SJCRH30 (cell line): ENCODE data around the gene DLG5. TPM values are rescaled to one million over a fixed set of nuclear protein-coding genes. Genes with fewer than 3 reads are reported as not detected.

Source experiments
- DNase-seq, 2 experiments: peaks; one replicate each; pipeline ENCODE4 v3.0.0-alpha.2; 2015 to 2020
- H3K27ac ChIP-seq: fragments of 250-450 bp; sonication (Bioruptor Pico); 2 replicates; pipeline ENCODE4 v1.5.1; 2020; ENCODE audit warnings: mild to moderate bottlenecking, moderate library complexity
- H3K27me3 ChIP-seq: fragments of 250-450 bp; sonication (Bioruptor Pico); 2 replicates; pipeline ENCODE4 v1.5.1; 2020; ENCODE audit warnings: mild to moderate bottlenecking, moderate library complexity
- H3K36me3 ChIP-seq: fragments of 250-450 bp; sonication (Bioruptor Pico); 2 replicates; pipeline ENCODE4 v1.5.1; 2020; ENCODE audit warnings: mild to moderate bottlenecking, moderate library complexity
- H3K4me1 ChIP-seq: fragments of 250-450 bp; sonication (Bioruptor Pico); 2 replicates; pipeline ENCODE4 v1.5.1; 2020; ENCODE audit warnings: mild to moderate bottlenecking, moderate library complexity
- H3K4me3 ChIP-seq: fragments of 250-450 bp; sonication (Bioruptor Pico); 2 replicates; pipeline ENCODE4 v1.5.1; 2020; ENCODE audit warnings: mild to moderate bottlenecking, moderate library complexity
- H3K9me3 ChIP-seq: fragments of 250-450 bp; sonication (Bioruptor Pico); replicated peaks from 2 replicates; pipeline ENCODE4 v1.5.1; 2020; ENCODE audit warnings: mild to moderate bottlenecking, moderate library complexity
- total RNA-seq: library from RNA; depleted of rRNA; stranded (reverse); fragments of >200 nt; shearing (Covaris generic); gene quantifications from 2 replicates; pipeline ENCODE4 v1.2.3, GENCODE V29; 2014; rRNA removed

The DLG5 gene
- 22.5 and 24.4 TPM in 2 replicates for total RNA-seq

- H3K36me3 ChIP-seq: no peaks in the 10 kb centered on the region
- H3K4me3 ChIP-seq: peak within 1 kb of the TSS; percentile 88
- peak; percentile 53 to 58 for DNase-seq
- H3K4me1 ChIP-seq: peaks cover 7% of the 10 kb centered on the region
- H3K9me3 ChIP-seq: no peaks in the 10 kb centered on the region
- no peak within 1 kb of the TSS for H3K27ac ChIP-seq
- H3K27me3 ChIP-seq: no peaks in the 10 kb centered on the region
Measured at GRCh38 chr10:77926566-77927401, at the start of gene DLG5. DLG5 (minus strand) TSS chr10:77926755; CDS start chr10:77926520, 235 bp downstream.

GRCh38 chr10:77975086-77975666 lies 48.6 kb upstream of the DLG5 start:
- Histone ChIP-seq H3K36me3 (peaks cover 16% of the 10 kb centered on the region), H3K9me3 (no peaks in the 10 kb centered on the region), H3K27me3 (no peaks in the 10 kb centered on the region), H3K27ac (no peak overlapping the region), H3K4me3 (no peak overlapping the region), H3K4me1 (peaks cover 11% of the 10 kb centered on the region)
- DNase-seq: no peak

- H3K27ac ChIP-seq: no peak overlapping the region
- H3K27me3 ChIP-seq: no peaks in the 10 kb centered on the region
- no peaks in the 10 kb centered on the region for H3K9me3 ChIP-seq
- H3K4me1 ChIP-seq: peaks cover 11% of the 10 kb centered on the region
- H3K4me3 ChIP-seq: no peak overlapping the region
- peak in 1 of 2 experiments; percentile 40 for DNase-seq
- H3K36me3 ChIP-seq: peaks cover 12% of the 10 kb centered on the region
Measured at GRCh38 chr10:77974396-77975074, 48.0 kb upstream of the DLG5 start.

- Histone ChIP-seq H3K9me3 (no peaks in the 10 kb centered on the region), H3K4me3 (no peak overlapping the region)
- DNase-seq: no peak
Measured at GRCh38 chr10:77973276-77973675, 46.7 kb upstream of the DLG5 start.

GRCh38 chr10:77972148-77972547 lies 45.6 kb upstream of the DLG5 start:
- Histone ChIP-seq H3K4me3 (no peak overlapping the region), H3K9me3 (no peaks in the 10 kb centered on the region), H3K27ac (no peak overlapping the region), H3K27me3 (no peaks in the 10 kb centered on the region), H3K4me1 (peaks cover 11% of the 10 kb centered on the region), H3K36me3 (peaks cover 3% of the 10 kb centered on the region; the same call in 1 of the 2 replicates)
- DNase-seq: no peak

More at GRCh38 chr10:77973276-77973675, 46.7 kb upstream of the DLG5 start:
- peaks cover 3% of the 10 kb centered on the region; the same call in 1 of the 2 replicates for H3K36me3 ChIP-seq
- H3K27ac ChIP-seq: no peak overlapping the region
- no peaks in the 10 kb centered on the region for H3K27me3 ChIP-seq
- peaks cover 11% of the 10 kb centered on the region for H3K4me1 ChIP-seq

- no peak for DNase-seq
- peaks cover 3% of the 10 kb centered on the region; the same call in 1 of the 2 replicates for H3K36me3 ChIP-seq
- H3K27ac ChIP-seq: no peak overlapping the region
- no peak overlapping the region for H3K4me3 ChIP-seq
- peaks cover 11% of the 10 kb centered on the region for H3K4me1 ChIP-seq
- no peaks in the 10 kb centered on the region for H3K9me3 ChIP-seq
- no peaks in the 10 kb centered on the region for H3K27me3 ChIP-seq
Measured at GRCh38 chr10:77971804-77972144, 45.2 kb upstream of the DLG5 start.

GRCh38 chr10:77970869-77971803 lies 44.6 kb upstream of the DLG5 start:
- Histone ChIP-seq H3K4me1 (peaks cover 11% of the 10 kb centered on the region), H3K36me3 (peaks cover 3% of the 10 kb centered on the region; the same call in 1 of the 2 replicates), H3K4me3 (0 out of 2 replicates have a peak overlapping the region, but pooled peaks have one; percentile 1), H3K27ac (peak overlapping the region; percentile 33), H3K27me3 (no peaks in the 10 kb centered on the region), H3K9me3 (no peaks in the 10 kb centered on the region)
- peak; percentile 68 to 83 for DNase-seq

- Histone ChIP-seq H3K4me3 (no peak overlapping the region), H3K36me3 (no peaks in the 10 kb centered on the region), H3K27ac (no peak overlapping the region), H3K27me3 (no peaks in the 10 kb centered on the region), H3K9me3 (no peaks in the 10 kb centered on the region; the same call in 1 of the 2 replicates), H3K4me1 (peaks cover 11% of the 10 kb centered on the region)
- DNase-seq: no peak
Measured at GRCh38 chr10:77969114-77969513, 42.6 kb upstream of the DLG5 start.

- Histone ChIP-seq H3K27me3 (no peaks in the 10 kb centered on the region), H3K9me3 (no peaks in the 10 kb centered on the region; the same call in 1 of the 2 replicates), H3K36me3 (no peaks in the 10 kb centered on the region), H3K27ac (no peak overlapping the region), H3K4me1 (peaks cover 11% of the 10 kb centered on the region), H3K4me3 (no peak overlapping the region)
- DNase-seq: no peak
Measured at GRCh38 chr10:77967611-77968022, 41.1 kb upstream of the DLG5 start.

- Histone ChIP-seq H3K4me3 (no peak overlapping the region), H3K9me3 (no peaks in the 10 kb centered on the region; the same call in 1 of the 2 replicates), H3K4me1 (no peaks in the 10 kb centered on the region), H3K27me3 (no peaks in the 10 kb centered on the region), H3K36me3 (no peaks in the 10 kb centered on the region), H3K27ac (no peak overlapping the region)
- DNase-seq: no peak
Measured at GRCh38 chr10:77965294-77965693, 38.7 kb upstream of the DLG5 start.

GRCh38 chr10:77964811-77965210 lies 38.3 kb upstream of the DLG5 start:
- Histone ChIP-seq H3K9me3 (no peaks in the 10 kb centered on the region; the same call in 1 of the 2 replicates), H3K27ac (no peak overlapping the region), H3K36me3 (no peaks in the 10 kb centered on the region), H3K4me1 (no peaks in the 10 kb centered on the region), H3K4me3 (no peak overlapping the region), H3K27me3 (no peaks in the 10 kb centered on the region)
- no peak for DNase-seq

GRCh38 chr10:77963901-77964300 lies 37.3 kb upstream of the DLG5 start:
- Histone ChIP-seq H3K4me3 (no peak overlapping the region), H3K4me1 (no peaks in the 10 kb centered on the region), H3K36me3 (no peaks in the 10 kb centered on the region), H3K9me3 (no peaks in the 10 kb centered on the region; the same call in 1 of the 2 replicates), H3K27me3 (no peaks in the 10 kb centered on the region), H3K27ac (no peak overlapping the region)
- no peak for DNase-seq

GRCh38 chr10:77962350-77963146 lies 36.0 kb upstream of the DLG5 start:
- H3K9me3 ChIP-seq: no peaks in the 10 kb centered on the region; the same call in 1 of the 2 replicates
- no peak overlapping the region for H3K27ac ChIP-seq
- H3K27me3 ChIP-seq: no peaks in the 10 kb centered on the region
- no peaks in the 10 kb centered on the region for H3K4me1 ChIP-seq
- no peaks in the 10 kb centered on the region for H3K36me3 ChIP-seq
- H3K4me3 ChIP-seq: no peak overlapping the region
- DNase-seq: no peak
